ENCODE results near the gene TENM4.

DNA sequence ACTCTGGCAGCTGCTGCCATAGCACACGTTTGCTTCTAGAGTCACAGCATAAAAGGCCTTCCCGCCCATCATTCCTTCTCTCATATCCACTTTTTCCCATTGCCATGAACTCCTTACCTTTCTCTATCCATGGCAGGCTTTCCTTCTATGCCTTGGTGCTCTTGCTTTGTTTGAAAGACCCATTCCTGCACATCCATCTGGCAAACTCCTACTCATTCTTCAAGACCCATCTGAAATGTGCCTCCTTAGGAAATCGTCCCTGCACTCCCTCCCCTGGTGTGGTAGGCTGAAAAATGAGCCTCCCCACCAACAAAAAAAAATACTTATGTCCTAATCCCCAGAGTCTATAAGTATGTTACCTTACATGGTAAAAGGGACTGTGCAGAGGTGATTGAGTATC is 100.3 kb downstream of the TENM4 start:
- TF ChIP-seq, protein P1, sequence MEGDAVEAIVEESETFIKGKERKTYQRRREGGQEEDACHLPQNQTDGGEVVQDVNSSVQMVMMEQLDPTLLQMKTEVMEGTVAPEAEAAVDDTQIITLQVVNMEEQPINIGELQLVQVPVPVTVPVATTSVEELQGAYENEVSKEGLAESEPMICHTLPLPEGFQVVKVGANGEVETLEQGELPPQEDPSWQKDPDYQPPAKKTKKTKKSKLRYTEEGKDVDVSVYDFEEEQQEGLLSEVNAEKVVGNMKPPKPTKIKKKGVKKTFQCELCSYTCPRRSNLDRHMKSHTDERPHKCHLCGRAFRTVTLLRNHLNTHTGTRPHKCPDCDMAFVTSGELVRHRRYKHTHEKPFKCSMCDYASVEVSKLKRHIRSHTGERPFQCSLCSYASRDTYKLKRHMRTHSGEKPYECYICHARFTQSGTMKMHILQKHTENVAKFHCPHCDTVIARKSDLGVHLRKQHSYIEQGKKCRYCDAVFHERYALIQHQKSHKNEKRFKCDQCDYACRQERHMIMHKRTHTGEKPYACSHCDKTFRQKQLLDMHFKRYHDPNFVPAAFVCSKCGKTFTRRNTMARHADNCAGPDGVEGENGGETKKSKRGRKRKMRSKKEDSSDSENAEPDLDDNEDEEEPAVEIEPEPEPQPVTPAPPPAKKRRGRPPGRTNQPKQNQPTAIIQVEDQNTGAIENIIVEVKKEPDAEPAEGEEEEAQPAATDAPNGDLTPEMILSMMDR (IDR thresholded peaks at IDR 0.05; ENCODE audit: low read depth, low read length, missing input control) = no peak
- TF ChIP-seq YY1 (IDR thresholded peaks at IDR 0.05) (no peak), JUND (IDR thresholded peaks at IDR 0.05) (no peak), FOXA1 (IDR thresholded peaks at IDR 0.05) (no peak), TAF1 (conservative IDR thresholded peaks at IDR 0.05) (no peak), SP1 (IDR thresholded peaks at IDR 0.05) (no peak), NR2F2 (IDR thresholded peaks at IDR 0.05) (no peak), RAD21 (IDR thresholded peaks at IDR 0.05) (no peak), EGR1 (IDR thresholded peaks at IDR 0.05; ENCODE audit: low read depth in 2 of 2) (no peak), GABPA (IDR thresholded peaks at IDR 0.05 in 1 of 2, conservative IDR thresholded peaks at IDR 0.05 in 1 of 2) (no peak)
- TF ChIP-seq, protein P2, sequence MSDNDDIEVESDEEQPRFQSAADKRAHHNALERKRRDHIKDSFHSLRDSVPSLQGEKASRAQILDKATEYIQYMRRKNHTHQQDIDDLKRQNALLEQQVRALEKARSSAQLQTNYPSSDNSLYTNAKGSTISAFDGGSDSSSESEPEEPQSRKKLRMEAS (IDR thresholded peaks at IDR 0.05) = no peak
- TF ChIP-seq, protein P3, sequence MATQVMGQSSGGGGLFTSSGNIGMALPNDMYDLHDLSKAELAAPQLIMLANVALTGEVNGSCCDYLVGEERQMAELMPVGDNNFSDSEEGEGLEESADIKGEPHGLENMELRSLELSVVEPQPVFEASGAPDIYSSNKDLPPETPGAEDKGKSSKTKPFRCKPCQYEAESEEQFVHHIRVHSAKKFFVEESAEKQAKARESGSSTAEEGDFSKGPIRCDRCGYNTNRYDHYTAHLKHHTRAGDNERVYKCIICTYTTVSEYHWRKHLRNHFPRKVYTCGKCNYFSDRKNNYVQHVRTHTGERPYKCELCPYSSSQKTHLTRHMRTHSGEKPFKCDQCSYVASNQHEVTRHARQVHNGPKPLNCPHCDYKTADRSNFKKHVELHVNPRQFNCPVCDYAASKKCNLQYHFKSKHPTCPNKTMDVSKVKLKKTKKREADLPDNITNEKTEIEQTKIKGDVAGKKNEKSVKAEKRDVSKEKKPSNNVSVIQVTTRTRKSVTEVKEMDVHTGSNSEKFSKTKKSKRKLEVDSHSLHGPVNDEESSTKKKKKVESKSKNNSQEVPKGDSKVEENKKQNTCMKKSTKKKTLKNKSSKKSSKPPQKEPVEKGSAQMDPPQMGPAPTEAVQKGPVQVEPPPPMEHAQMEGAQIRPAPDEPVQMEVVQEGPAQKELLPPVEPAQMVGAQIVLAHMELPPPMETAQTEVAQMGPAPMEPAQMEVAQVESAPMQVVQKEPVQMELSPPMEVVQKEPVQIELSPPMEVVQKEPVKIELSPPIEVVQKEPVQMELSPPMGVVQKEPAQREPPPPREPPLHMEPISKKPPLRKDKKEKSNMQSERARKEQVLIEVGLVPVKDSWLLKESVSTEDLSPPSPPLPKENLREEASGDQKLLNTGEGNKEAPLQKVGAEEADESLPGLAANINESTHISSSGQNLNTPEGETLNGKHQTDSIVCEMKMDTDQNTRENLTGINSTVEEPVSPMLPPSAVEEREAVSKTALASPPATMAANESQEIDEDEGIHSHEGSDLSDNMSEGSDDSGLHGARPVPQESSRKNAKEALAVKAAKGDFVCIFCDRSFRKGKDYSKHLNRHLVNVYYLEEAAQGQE (IDR thresholded peaks at IDR 0.05) = no peak
